Measurements from ENCODE around the gene DLGAP1. TPM values are rescaled to one million over a fixed set of nuclear protein-coding genes. Genes with fewer than 3 reads are reported as not detected.

Gene DLGAP1
- total RNA-seq, 2 experiments from 2014 or later, result 0.31 to 0.36 TPM

DNA sequence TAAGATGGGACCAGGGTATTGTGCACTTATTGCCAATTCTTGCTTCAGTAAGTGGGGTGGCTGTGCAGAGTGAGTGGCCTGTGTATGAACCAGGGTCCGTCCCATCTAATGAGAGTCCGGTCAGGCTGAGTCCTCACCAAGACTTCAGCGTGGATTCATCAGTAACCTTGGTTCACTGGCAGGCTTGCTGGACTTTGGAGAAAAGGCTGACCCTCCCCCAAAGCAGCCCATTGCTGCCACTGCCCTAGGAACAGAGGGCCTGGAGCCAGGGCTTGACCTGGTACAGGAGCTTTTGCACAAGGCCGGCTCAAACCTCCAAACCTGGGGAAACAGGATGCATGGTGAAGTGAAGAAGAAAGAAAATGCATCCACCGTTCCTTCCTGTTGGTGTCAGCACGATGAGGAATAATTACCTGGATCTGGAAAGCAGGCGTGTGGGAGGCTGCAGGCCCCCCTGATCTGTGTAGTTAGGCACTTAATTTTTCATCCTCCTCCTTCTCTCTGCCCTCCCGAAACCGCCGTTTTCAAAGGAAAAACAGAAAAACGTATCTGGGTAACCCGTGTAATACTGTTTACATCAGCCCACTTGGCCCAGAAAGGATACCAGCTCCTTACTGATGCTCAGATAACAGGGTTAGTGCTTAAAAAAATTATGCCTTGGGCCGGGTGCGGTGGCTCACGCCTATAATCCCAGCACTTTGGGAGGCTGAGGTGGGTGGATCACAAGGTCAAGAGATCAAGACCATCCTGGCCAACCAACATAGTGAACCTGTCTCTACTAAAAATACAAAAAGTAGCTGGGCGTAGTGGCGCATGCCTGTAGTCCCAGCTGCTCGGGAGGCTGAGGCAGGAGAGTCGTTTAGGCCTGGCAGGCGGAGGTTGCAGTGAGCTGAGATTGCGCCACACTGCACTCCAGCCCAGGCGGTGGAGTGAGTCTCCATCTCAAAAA lies 857.4 kb downstream of the DLGAP1 start:
- H3K36me3 ChIP-seq (ENCODE audit: insufficient read depth, low read length), result peaks cover 4% of the 10 kb centered on the region
- H3K4me1 ChIP-seq (ENCODE audit: insufficient read depth, low read length), result peaks cover 65% of the 10 kb centered on the region
- Mint-ChIP-seq H3K36me3 (ENCODE audit: low read depth) (peaks cover 39% of the 10 kb centered on the region), H3K4me3 (peak overlapping the region; percentile 54), H3K27me3 (no peaks in the 10 kb centered on the region), H3K27ac (peak overlapping the region; percentile 100), H3K4me1 (ENCODE audit: low read depth) (peaks cover 56% of the 10 kb centered on the region), H3K9me3 (no peaks in the 10 kb centered on the region)
- no peaks in the 10 kb centered on the region for H3K27me3 ChIP-seq (ENCODE audit: control insufficient read depth in 1 of 2, insufficient read depth in 2 of 2, low read length in 2 of 2)
- H3K4me3 ChIP-seq (ENCODE audit: low read length), result no peak overlapping the region
- CTCF ChIA-PET, result interaction anchor here (0.6 to 2.3 kb wide), 3 partner anchors 76 to 300 kb away, joined by 5 to 12 read pairs (median 6); no protein-coding TSS in a partner anchor
- POLR2A ChIA-PET, result interaction anchor here (0.6 to 5.6 kb wide), 7 partner anchors 8 to 336 kb away, joined by 3 to 185 read pairs (median 10); partner anchors contain the start of gene MYL12B
- no peaks in the 10 kb centered on the region for H3K9me3 ChIP-seq (ENCODE audit: control insufficient read depth in 1 of 2, insufficient read depth in 1 of 2, low read length in 2 of 2)
- TF ChIP-seq, protein P1, sequence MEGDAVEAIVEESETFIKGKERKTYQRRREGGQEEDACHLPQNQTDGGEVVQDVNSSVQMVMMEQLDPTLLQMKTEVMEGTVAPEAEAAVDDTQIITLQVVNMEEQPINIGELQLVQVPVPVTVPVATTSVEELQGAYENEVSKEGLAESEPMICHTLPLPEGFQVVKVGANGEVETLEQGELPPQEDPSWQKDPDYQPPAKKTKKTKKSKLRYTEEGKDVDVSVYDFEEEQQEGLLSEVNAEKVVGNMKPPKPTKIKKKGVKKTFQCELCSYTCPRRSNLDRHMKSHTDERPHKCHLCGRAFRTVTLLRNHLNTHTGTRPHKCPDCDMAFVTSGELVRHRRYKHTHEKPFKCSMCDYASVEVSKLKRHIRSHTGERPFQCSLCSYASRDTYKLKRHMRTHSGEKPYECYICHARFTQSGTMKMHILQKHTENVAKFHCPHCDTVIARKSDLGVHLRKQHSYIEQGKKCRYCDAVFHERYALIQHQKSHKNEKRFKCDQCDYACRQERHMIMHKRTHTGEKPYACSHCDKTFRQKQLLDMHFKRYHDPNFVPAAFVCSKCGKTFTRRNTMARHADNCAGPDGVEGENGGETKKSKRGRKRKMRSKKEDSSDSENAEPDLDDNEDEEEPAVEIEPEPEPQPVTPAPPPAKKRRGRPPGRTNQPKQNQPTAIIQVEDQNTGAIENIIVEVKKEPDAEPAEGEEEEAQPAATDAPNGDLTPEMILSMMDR (IDR thresholded peaks at IDR 0.05), result no peak
- ATAC-seq (ENCODE audit: poor library complexity), result no peak
- peak overlapping the region in 1 of 2 donors; percentile 98 for H3K27ac ChIP-seq (ENCODE audit: low read depth in 1 of 2, low read length in 2 of 2)
- no peak for DNase-seq
- intact Hi-C loops (cut with DNase I, micrococcal nuclease), result loop anchor here (5.0 to 10.0 kb wide), 3 partner anchors 65 to 633 kb away; no protein-coding TSS in a partner anchor

DNA sequence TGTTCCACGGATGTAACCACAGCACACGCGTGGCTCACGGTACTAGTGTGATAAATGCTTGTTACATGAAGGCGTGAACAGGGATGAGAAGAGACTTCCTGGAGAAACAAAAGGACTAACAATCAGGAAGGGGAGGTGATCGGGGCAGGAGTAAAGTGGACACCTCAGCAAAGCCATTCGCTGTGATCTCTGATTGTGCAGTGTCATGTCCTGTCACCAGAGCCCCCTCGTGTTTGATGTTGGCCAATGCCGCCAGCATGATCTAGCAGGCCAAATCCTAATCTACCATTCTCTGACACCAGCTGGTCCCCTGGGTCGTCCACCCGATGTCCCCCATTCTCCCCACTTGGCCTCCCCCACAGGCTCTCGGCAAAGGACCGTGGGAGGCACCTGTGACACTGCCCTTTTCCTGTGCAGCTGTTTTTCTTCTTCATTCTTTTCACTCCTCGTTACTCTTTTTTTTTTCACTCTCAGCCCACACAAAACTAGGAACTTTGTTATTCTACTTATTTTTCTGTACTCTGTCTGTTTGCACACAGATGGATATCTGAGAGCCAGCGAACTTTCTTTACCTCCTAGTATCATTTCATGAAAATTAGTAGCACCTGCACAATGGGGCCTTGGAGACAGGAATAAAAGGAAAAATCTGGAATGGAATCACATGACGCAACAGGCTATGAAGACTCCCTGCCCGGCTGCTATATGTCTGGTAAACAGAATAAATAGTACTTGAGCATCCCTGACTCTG lies 858.3 kb downstream of the DLGAP1 start:
- POLR2A ChIA-PET, result interaction anchor here (0.6 to 5.6 kb wide), 9 partner anchors 9 to 347 kb away, joined by 3 to 185 read pairs (median 6); partner anchors contain the start of gene MYL12B
- intact Hi-C loops (cut with DNase I, micrococcal nuclease), result loop anchor here (5.0 to 10.0 kb wide), 3 partner anchors 65 to 632 kb away; no protein-coding TSS in a partner anchor
- H3K9me3 Mint-ChIP-seq, result no peaks in the 10 kb centered on the region
- Histone ChIP-seq H3K4me3 (ENCODE audit: low read length) (peak overlapping the region; percentile 59), H3K27me3 (ENCODE audit: control insufficient read depth in 1 of 2, insufficient read depth in 2 of 2, low read length in 2 of 2) (no peaks in the 10 kb centered on the region), H3K27ac (ENCODE audit: low read depth in 1 of 2, low read length in 2 of 2) (peak overlapping the region; percentile 89 to 98), H3K4me1 (ENCODE audit: insufficient read depth, low read length) (peaks cover 67% of the 10 kb centered on the region), H3K9me3 (ENCODE audit: control insufficient read depth in 1 of 2, insufficient read depth in 1 of 2, low read length in 2 of 2) (no peaks in the 10 kb centered on the region), H3K36me3 (ENCODE audit: insufficient read depth, low read length) (peaks cover 4% of the 10 kb centered on the region)
- peak overlapping the region; percentile 100 for H3K27ac Mint-ChIP-seq
- CTCF ChIA-PET, result interaction anchor here (0.6 to 2.3 kb wide), 4 partner anchors 75 to 299 kb away, joined by 3 to 12 read pairs (median 6); no protein-coding TSS in a partner anchor
- H3K36me3 Mint-ChIP-seq (ENCODE audit: low read depth), result peaks cover 39% of the 10 kb centered on the region
- H3K27me3 Mint-ChIP-seq, result no peaks in the 10 kb centered on the region
- peak in 8 of 14 experiments; percentile 6 to 72 (median 36) for DNase-seq
- ATAC-seq (ENCODE audit: poor library complexity), result no peak
- TF ChIP-seq, protein P1 (IDR thresholded peaks at IDR 0.05), result peak; percentile 21
- peaks cover 58% of the 10 kb centered on the region for H3K4me1 Mint-ChIP-seq (ENCODE audit: low read depth)
- peak overlapping the region; percentile 94 for H3K4me3 Mint-ChIP-seq

DNA sequence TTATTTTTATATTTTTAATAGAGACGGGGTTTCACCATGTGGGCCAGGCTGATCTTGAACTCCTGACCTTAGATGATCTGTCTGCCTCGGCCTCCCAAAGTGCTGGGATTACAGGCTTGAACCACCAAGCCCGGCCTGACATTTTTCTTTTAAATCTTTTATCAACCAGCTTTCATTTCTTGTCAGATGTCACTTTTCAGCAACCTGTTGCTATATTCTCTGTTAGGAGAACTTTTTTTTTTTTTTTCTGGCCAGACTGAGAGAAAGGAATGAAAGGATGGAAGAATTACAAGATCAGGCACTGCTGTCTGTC lies 858.8 kb downstream of the DLGAP1 start:
- Histone ChIP-seq H3K4me1 (ENCODE audit: insufficient read depth, low read length) (peaks cover 66% of the 10 kb centered on the region), H3K4me3 (ENCODE audit: low read length) (peak overlapping the region; percentile 59), H3K36me3 (ENCODE audit: insufficient read depth, low read length) (peaks cover 4% of the 10 kb centered on the region), H3K27ac (ENCODE audit: low read depth in 1 of 2, low read length in 2 of 2) (peak overlapping the region; percentile 89 to 98), H3K9me3 (ENCODE audit: control insufficient read depth in 1 of 2, insufficient read depth in 1 of 2, low read length in 2 of 2) (no peaks in the 10 kb centered on the region), H3K27me3 (ENCODE audit: control insufficient read depth in 1 of 2, insufficient read depth in 2 of 2, low read length in 2 of 2) (no peaks in the 10 kb centered on the region)
- TF ChIP-seq, protein P1 (IDR thresholded peaks at IDR 0.05), result no peak
- CTCF ChIA-PET, result interaction anchor here (0.8 to 2.3 kb wide), 6 partner anchors 11 to 335 kb away, joined by 3 to 12 read pairs (median 3); partner anchors contain the start of gene MYL12B
- peaks cover 59% of the 10 kb centered on the region for H3K4me1 Mint-ChIP-seq (ENCODE audit: low read depth)
- ATAC-seq (ENCODE audit: poor library complexity) (no peak), DNase-seq (peak in 1 of 14 experiments; percentile 17)
- H3K36me3 Mint-ChIP-seq (ENCODE audit: low read depth), result peaks cover 39% of the 10 kb centered on the region
- no peaks in the 10 kb centered on the region for H3K27me3 Mint-ChIP-seq
- no peaks in the 10 kb centered on the region for H3K9me3 Mint-ChIP-seq
- H3K27ac Mint-ChIP-seq, result peak overlapping the region; percentile 100
- intact Hi-C loops (cut with DNase I, micrococcal nuclease), result loop anchor here (5.0 to 10.0 kb wide), 3 partner anchors 66 to 631 kb away; no protein-coding TSS in a partner anchor
- H3K4me3 Mint-ChIP-seq, result peak overlapping the region; percentile 94
- POLR2A ChIA-PET, result interaction anchor here (0.6 to 5.6 kb wide), 9 partner anchors 9 to 347 kb away, joined by 3 to 185 read pairs (median 10); partner anchors contain the start of gene MYL12B

Data from CD4-positive, alpha-beta T cell (primary cell).